ENCODE results near the gene GPD1L.
A peak's percentile ranks its signal among the peaks of the same experiment; 100 is the strongest.
"Not testable (repeated sequence)": the region's sequence is repeated elsewhere in the genome, so short reads cannot be mapped to it uniquely, and the experiment has no call there.

GPD1L gene

GRCh38 chr3:32106132-32106928 lies at the start of gene GPD1L:
Gene GPD1L (plus strand): TSS chr3:32106620. CDS start chr3:32106712, 92 bp downstream.
- peak; percentile 97 for DNase-seq

GRCh38 chr3:32058465-32058864 lies 48.0 kb upstream of the GPD1L start:
- not testable (repeated sequence) for DNase-seq

GRCh38 chr3:32062950-32063582 lies 43.4 kb upstream of the GPD1L start:
- DNase-seq = no peak

- no peak for DNase-seq
Observed at GRCh38 chr3:32066686-32067085, 39.7 kb upstream of the GPD1L start.

- not testable (repeated sequence) for DNase-seq
Observed at GRCh38 chr3:32074194-32074593, 32.2 kb upstream of the GPD1L start.

- DNase-seq = no peak
Observed at GRCh38 chr3:32076566-32076965, 29.9 kb upstream of the GPD1L start.

GRCh38 chr3:32077260-32078084 lies 28.9 kb upstream of the GPD1L start:
- DNase-seq = no peak

- no peak for DNase-seq
Observed at GRCh38 chr3:32078085-32078634, 28.3 kb upstream of the GPD1L start.

GRCh38 chr3:32078864-32079263 lies 27.6 kb upstream of the GPD1L start:
- DNase-seq = no peak

GRCh38 chr3:32082721-32083120 lies 23.7 kb upstream of the GPD1L start:
- no peak for DNase-seq

GRCh38 chr3:32083702-32084270 lies 22.6 kb upstream of the GPD1L start:
- no peak for DNase-seq

- DNase-seq = no peak
Observed at GRCh38 chr3:32084870-32085269, 21.6 kb upstream of the GPD1L start.

- no peak for DNase-seq
Observed at GRCh38 chr3:32086464-32086863, 20.0 kb upstream of the GPD1L start.

- no peak for DNase-seq
Observed at GRCh38 chr3:32089476-32089875, 16.9 kb upstream of the GPD1L start.

GRCh38 chr3:32093204-32093603 lies 13.2 kb upstream of the GPD1L start:
- DNase-seq = no peak

- no peak for DNase-seq
Observed at GRCh38 chr3:32095431-32095830, 11.0 kb upstream of the GPD1L start.

- no peak for DNase-seq
Observed at GRCh38 chr3:32097768-32098167, 8.7 kb upstream of the GPD1L start.

GRCh38 chr3:32098528-32098927 lies 7.9 kb upstream of the GPD1L start:
- DNase-seq = no peak

- no peak for DNase-seq
Observed at GRCh38 chr3:32100465-32100864, 6.0 kb upstream of the GPD1L start.

GRCh38 chr3:32102289-32102688 lies 4.1 kb upstream of the GPD1L start:
- DNase-seq = no peak

- DNase-seq = no peak
Observed at GRCh38 chr3:32104492-32104891, 1.9 kb upstream of the GPD1L start.

GRCh38 chr3:32105291-32106131 lies 909 bp upstream of the GPD1L start:
- no peak for DNase-seq
